Suprapubic skin (tissue), 3 donors: Measurements from ENCODE around the gene PUM2.

Experiments
- CTCF ChIP-seq, 2 donors: fragments of 200-600 bp in 1 of 2; fragments of 450-650 bp in 1 of 2; sonication (generic) in 1 of 2; IDR thresholded peaks; one replicate each; pipeline ENCODE4 v1.5.1; 2016 to 2019; ENCODE audit warnings: antibody characterized with exemption in 2 of 2, mild to moderate bottlenecking in 1 of 2, moderate library complexity in 1 of 2
- POLR2AphosphoS5 ChIP-seq, 3 donors: sonication (generic); formaldehyde crosslinking; IDR thresholded peaks; one replicate each; pipeline ENCODE4 v1.6.1; 2017; ENCODE audit warnings: antibody characterized with exemption in 3 of 3

GRCh38 chr2:20236496-20236895 lies 114.1 kb downstream of the PUM2 start:
- TF ChIP-seq CTCF (IDR thresholded peaks at IDR 0.05) (no peak), POLR2AphosphoS5 (IDR thresholded peaks at IDR 0.05) (no peak)
